GM10266 (cell line): ENCODE results near the gene NFKBIB.
A peak's percentile ranks its signal among the peaks of the same experiment; 100 is the strongest.
"Not testable (repeated sequence)": the region's sequence is repeated elsewhere in the genome, so short reads cannot be mapped to it uniquely, and the experiment has no call there.

Source experiments
- DNase-seq: peaks from one replicate; pipeline ENCODE4 v3.0.0; 2012; ENCODE audit errors: extremely low spot score
- CTCF ChIP-seq: IDR thresholded peaks from 2 replicates; pipeline ENCODE4 v1.5.1; 2012; ENCODE audit warnings: mild to moderate bottlenecking, low read depth; ENCODE audit not compliant: control insufficient read depth, insufficient read depth; ENCODE audit errors: missing control alignments

NFKBIB gene

GRCh38 chr19:38869836-38870607 is 29.7 kb upstream of the NFKBIB start:
- TF ChIP-seq CTCF: peak; percentile 94
- peak; percentile 89 for DNase-seq

- no peak for TF ChIP-seq CTCF
- no peak for DNase-seq
Observed at GRCh38 chr19:38870612-38871011, 29.2 kb upstream of the NFKBIB start.

- DNase-seq: not testable (repeated sequence)
Observed at GRCh38 chr19:38873400-38873799, 26.4 kb upstream of the NFKBIB start.

GRCh38 chr19:38875656-38876395 is 23.9 kb upstream of the NFKBIB start:
- no peak for TF ChIP-seq CTCF
- no peak for DNase-seq

- TF ChIP-seq CTCF: no peak
- peak; percentile 86 for DNase-seq
Observed at GRCh38 chr19:38877781-38878574, 21.8 kb upstream of the NFKBIB start, which contains the start of gene RINL. Gene RINL, minus strand, starts transcription at chr19:38878275. Its CDS starts 1,533 bp downstream, at chr19:38876742.

- TF ChIP-seq CTCF: no peak
- no peak for DNase-seq
Observed at GRCh38 chr19:38878575-38879399, 21.0 kb upstream of the NFKBIB start.

- TF ChIP-seq CTCF: no peak
- no peak for DNase-seq
Observed at GRCh38 chr19:38879400-38879751, 20.4 kb upstream of the NFKBIB start.
